Endothelial cell (in vitro differentiated cells): ENCODE results near the gene HTR2C. TPM values are rescaled to one million over a fixed set of nuclear protein-coding genes. Genes with fewer than 3 reads are reported as not detected.
"Not testable (repeated sequence)": the region's sequence is repeated elsewhere in the genome, so short reads cannot be mapped to it uniquely, and the experiment has no call there.

ENCODE experiments used
- DNase-seq: peaks from one replicate; pipeline ENCODE4 v3.0.0; 2021; ENCODE audit warnings: low spot score
- H3K27ac Mint-ChIP-seq: one replicate; pipeline ENCODE4 v1.8.0; 2021; ENCODE audit warnings: mixed read lengths, inconsistent platforms; ENCODE audit not compliant: unreplicated experiment
- H3K27me3 Mint-ChIP-seq: one replicate; pipeline ENCODE4 v1.8.0; 2021; ENCODE audit warnings: mild to moderate bottlenecking, moderate library complexity, mixed read lengths, inconsistent platforms; ENCODE audit not compliant: unreplicated experiment
- H3K36me3 Mint-ChIP-seq: one replicate; pipeline ENCODE4 v1.8.0; 2021; ENCODE audit warnings: mild to moderate bottlenecking, low read depth, mixed read lengths, inconsistent platforms; ENCODE audit not compliant: unreplicated experiment
- H3K4me1 Mint-ChIP-seq: one replicate; pipeline ENCODE4 v1.8.0; 2021; ENCODE audit warnings: mild to moderate bottlenecking, mixed read lengths, inconsistent platforms; ENCODE audit not compliant: unreplicated experiment
- H3K4me3 Mint-ChIP-seq: one replicate; pipeline ENCODE4 v1.8.0; 2021; ENCODE audit warnings: mild to moderate bottlenecking, mixed read lengths, inconsistent platforms; ENCODE audit not compliant: unreplicated experiment
- H3K9me3 Mint-ChIP-seq: one replicate; pipeline ENCODE4 v1.8.0; 2021; ENCODE audit warnings: mixed read lengths, inconsistent platforms; ENCODE audit not compliant: unreplicated experiment
- CTCF ChIP-seq: fragments of 200-600 bp; sonication (generic); IDR thresholded peaks from one replicate; pipeline ENCODE4 v1.5.0; 2021; ENCODE audit warnings: antibody characterized with exemption; ENCODE audit not compliant: unreplicated experiment
- total RNA-seq: library from RNA; stranded (reverse); fragmentation: NEBNext Ultra II Directional; extraction: Animal tissue kit (Norgen Biotek cat#: 25700); gene quantifications from one replicate; pipeline ENCODE4 v1.2.1, GENCODE V29; 2021; ENCODE audit not compliant: unreplicated experiment

Gene HTR2C
- total RNA-seq, 1 donor from 2014 or later, result 0.10 TPM

DNA sequence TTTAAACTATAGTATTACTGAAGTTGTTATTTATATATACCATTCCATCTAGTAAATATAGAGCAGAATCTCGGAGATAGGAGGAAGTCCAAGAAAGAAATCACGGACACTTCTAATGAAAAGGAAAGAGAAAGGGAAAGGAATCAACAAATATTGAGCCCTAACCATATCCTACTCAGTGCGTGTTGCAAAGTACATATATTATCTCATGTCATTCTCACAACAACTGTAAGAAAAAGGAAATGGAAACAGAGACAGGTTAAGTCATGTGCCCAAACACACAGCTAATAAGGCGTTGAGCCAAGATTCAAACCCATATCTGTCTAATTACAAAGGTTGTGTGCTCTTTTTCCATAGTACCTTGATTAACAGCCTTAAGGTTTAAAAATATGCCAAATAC, 16.0 kb downstream of the HTR2C start:
- no peak for TF ChIP-seq CTCF
- Mint-ChIP-seq H3K36me3 (no peaks in the 10 kb centered on the region), H3K9me3 (no peaks in the 10 kb centered on the region), H3K27ac (no peak overlapping the region), H3K4me3 (no peak overlapping the region), H3K27me3 (no peaks in the 10 kb centered on the region), H3K4me1 (peaks cover 5% of the 10 kb centered on the region)
- DNase-seq, result no peak

- not testable (repeated sequence) for DNase-seq, H3K9me3 Mint-ChIP-seq, H3K27me3 Mint-ChIP-seq, H3K36me3 Mint-ChIP-seq, H3K27ac Mint-ChIP-seq
- Mint-ChIP-seq H3K4me3 (peak overlapping the region; percentile 82), H3K4me1 (peaks cover 12% of the 10 kb centered on the region)
These were observed 22.7 kb downstream of the HTR2C start for GRCh38 chrX:114606619-114607018.

GRCh38 chrX:114611018-114611619, 27.2 kb downstream of the HTR2C start:
- TF ChIP-seq CTCF, result peak; percentile 66
- Mint-ChIP-seq H3K4me3 (no peak overlapping the region), H3K4me1 (peaks cover 8% of the 10 kb centered on the region), H3K27me3 (no peaks in the 10 kb centered on the region), H3K9me3 (no peaks in the 10 kb centered on the region), H3K27ac (no peak overlapping the region), H3K36me3 (no peaks in the 10 kb centered on the region)
- DNase-seq, result peak; percentile 14

DNA sequence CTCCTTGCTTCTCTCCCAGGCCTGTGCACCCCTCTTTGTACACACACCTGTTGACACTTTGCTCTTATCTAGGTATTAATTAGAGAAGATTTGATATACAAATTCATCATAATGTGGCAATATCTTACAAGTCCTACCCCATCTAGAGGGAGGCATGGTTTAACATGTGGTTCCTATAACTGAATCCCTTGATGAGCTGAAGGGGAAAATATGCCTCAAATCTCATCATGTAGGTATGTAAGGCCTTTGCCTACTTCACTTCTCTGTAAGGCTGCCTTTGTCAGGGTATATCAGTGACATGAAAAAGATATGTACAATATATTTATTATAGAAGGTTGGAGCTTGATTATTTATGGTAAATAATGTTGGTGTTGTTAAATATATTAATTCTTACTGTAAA, 31.9 kb downstream of the HTR2C start:
- no peak overlapping the region for H3K4me3 Mint-ChIP-seq
- no peaks in the 10 kb centered on the region for H3K27me3 Mint-ChIP-seq
- H3K27ac Mint-ChIP-seq, result no peak overlapping the region
- no peaks in the 10 kb centered on the region for H3K9me3 Mint-ChIP-seq
- H3K36me3 Mint-ChIP-seq, result no peaks in the 10 kb centered on the region
- DNase-seq, result no peak
- no peaks in the 10 kb centered on the region for H3K4me1 Mint-ChIP-seq
- TF ChIP-seq CTCF, result no peak

DNA sequence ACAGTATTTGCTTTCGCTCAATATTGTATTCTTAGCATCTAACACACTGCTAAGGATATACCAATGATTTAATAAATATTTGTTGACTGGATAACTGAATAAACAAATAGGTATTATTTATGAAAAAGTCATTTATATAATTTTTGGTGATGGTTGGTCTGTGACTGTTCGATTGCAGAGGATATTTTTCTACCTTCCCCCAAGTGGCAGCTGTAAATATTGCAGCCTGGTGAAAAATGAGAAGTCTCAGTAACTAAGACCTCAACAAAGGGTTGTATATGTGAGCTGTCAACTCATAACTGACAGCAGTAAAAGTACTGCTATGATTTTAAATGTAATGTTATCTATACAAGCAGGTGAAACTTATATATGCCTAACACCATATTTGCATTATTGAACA, 36.0 kb downstream of the HTR2C start:
- H3K27me3 Mint-ChIP-seq, result no peaks in the 10 kb centered on the region
- peak; percentile 14 for DNase-seq

More for the DNA sequence above, 36.0 kb downstream of the HTR2C start:
- TF ChIP-seq CTCF, result peak; percentile 59
- H3K36me3 Mint-ChIP-seq, result no peaks in the 10 kb centered on the region
- no peaks in the 10 kb centered on the region for H3K4me1 Mint-ChIP-seq
- H3K9me3 Mint-ChIP-seq, result no peaks in the 10 kb centered on the region
- no peak overlapping the region for H3K27ac Mint-ChIP-seq
- no peak overlapping the region for H3K4me3 Mint-ChIP-seq
